8988T (cell line): Measurements from ENCODE around the gene ATOH7.
"Not testable (repeated sequence)": the region's sequence is repeated elsewhere in the genome, so short reads cannot be mapped to it uniquely, and the experiment has no call there.

Experiments used
- DNase-seq: peaks from one replicate; pipeline ENCODE4 v3.0.0; 2011

ATOH7 gene

GRCh38 chr10:68231817-68232251 lies at the start of gene ATOH7:
TSS of gene ATOH7 (minus strand) at chr10:68232113. CDS start at chr10:68231677, 436 bp downstream.
- no peak for DNase-seq

- DNase-seq, result no peak
Observed at GRCh38 chr10:68280758-68281157, 48.8 kb upstream of the ATOH7 start.

- not testable (repeated sequence) for DNase-seq
Observed at GRCh38 chr10:68278906-68279753, 47.2 kb upstream of the ATOH7 start.

GRCh38 chr10:68277814-68278213 lies 45.9 kb upstream of the ATOH7 start:
- DNase-seq, result not testable (repeated sequence)

- DNase-seq, result no peak
Observed at GRCh38 chr10:68276224-68276623, 44.3 kb upstream of the ATOH7 start.

GRCh38 chr10:68275600-68276126 lies 43.8 kb upstream of the ATOH7 start:
- DNase-seq, result no peak

- DNase-seq, result no peak
Observed at GRCh38 chr10:68272833-68273232, 40.9 kb upstream of the ATOH7 start.

- no peak for DNase-seq
Observed at GRCh38 chr10:68271196-68271882, 39.4 kb upstream of the ATOH7 start.

- no peak for DNase-seq
Observed at GRCh38 chr10:68269562-68270290, 37.8 kb upstream of the ATOH7 start.

- no peak for DNase-seq
Observed at GRCh38 chr10:68261132-68261856, 29.4 kb upstream of the ATOH7 start.

- DNase-seq, result no peak
Observed at GRCh38 chr10:68253346-68253745, 21.4 kb upstream of the ATOH7 start.

GRCh38 chr10:68251625-68252495 lies 19.9 kb upstream of the ATOH7 start:
- DNase-seq, result no peak

- DNase-seq, result no peak
Observed at GRCh38 chr10:68251151-68251550, 19.2 kb upstream of the ATOH7 start.

GRCh38 chr10:68249297-68249696 lies 17.4 kb upstream of the ATOH7 start:
- DNase-seq, result no peak

- DNase-seq, result no peak
Observed at GRCh38 chr10:68247931-68248330, 16.0 kb upstream of the ATOH7 start.

GRCh38 chr10:68246397-68246796 lies 14.5 kb upstream of the ATOH7 start:
- not testable (repeated sequence) for DNase-seq

- no peak for DNase-seq
Observed at GRCh38 chr10:68242051-68242450, 10.1 kb upstream of the ATOH7 start.

GRCh38 chr10:68239596-68240150 lies 7.8 kb upstream of the ATOH7 start:
- DNase-seq, result no peak

GRCh38 chr10:68239069-68239468 lies 7.2 kb upstream of the ATOH7 start:
- DNase-seq, result no peak

GRCh38 chr10:68238371-68238770 lies 6.5 kb upstream of the ATOH7 start:
- DNase-seq, result no peak

- no peak for DNase-seq
Observed at GRCh38 chr10:68237173-68237572, 5.3 kb upstream of the ATOH7 start.
